MM.1S (cell line): ENCODE results near the gene PDE1C.

ENCODE experiments used
- CTCF ChIP-seq: fragments of 300-600 bp; sonication (generic); IDR thresholded peaks from 2 replicates; pipeline ENCODE4 v1.5.1; 2016; ENCODE audit warnings: antibody characterized with exemption, low read length, mixed read lengths
- EZH2 ChIP-seq: fragments of 300-600 bp; sonication (generic); optimal IDR thresholded peaks from 2 replicates; pipeline ENCODE3; 2017; ENCODE audit warnings: low read depth, mild to moderate bottlenecking, antibody characterized with exemption, low read length, mixed read lengths

GRCh38 chr7:31887006-31887405 is 183.2 kb downstream of the PDE1C start:
- TF ChIP-seq EZH2 (no peak), CTCF (no peak)
